HEK293T (cell line): Measurements from ENCODE around the gene TACC2.

Experiments
- CTCF ChIA-PET: fragments of 350-600 bp; formaldehyde crosslinking; extraction: SDS; loops from one replicate; lab custom pipeline; 2021; ENCODE audit warnings: antibody characterized with exemption, inconsistent platforms; lab: Yijun Ruan, JAX
- POLR2A ChIA-PET: fragments of 350-600 bp; formaldehyde crosslinking; extraction: SDS; loops from one replicate; lab custom pipeline; 2020; ENCODE audit warnings: antibody characterized with exemption, inconsistent platforms; lab: Yijun Ruan, JAX
- DNase-seq: peaks from one replicate; pipeline ENCODE4 v3.0.0; 2012; ENCODE audit warnings: mixed read lengths; ENCODE audit errors: extremely low spot score
- ARNT ChIP-seq: fragments of 450-650 bp; IDR thresholded peaks from 2 replicates; pipeline ENCODE4 v1.6.1; 2017; ENCODE audit warnings: mild to moderate bottlenecking
- BHLHE40 ChIP-seq: fragments of 450-650 bp; IDR thresholded peaks from 2 replicates; pipeline ENCODE4 v1.6.1; 2016; ENCODE audit warnings: mild to moderate bottlenecking, moderate library complexity, borderline replicate concordance
- CTBP1 ChIP-seq: fragments of 450-650 bp; IDR thresholded peaks from 2 replicates; pipeline ENCODE4 v1.6.1; 2016; ENCODE audit warnings: borderline replicate concordance
- ELF4 ChIP-seq: fragments of 450-650 bp; IDR thresholded peaks from 2 replicates; pipeline ENCODE4 v1.6.1; 2017; ENCODE audit warnings: antibody characterized with exemption
- FOXA1 ChIP-seq: fragments of 450-650 bp; IDR thresholded peaks from 2 replicates; pipeline ENCODE4 v1.6.1; 2016; ENCODE audit warnings: mild to moderate bottlenecking
- FOXK2 ChIP-seq: fragments of 450-650 bp; IDR thresholded peaks from 2 replicates; pipeline ENCODE4 v1.6.1; 2016; ENCODE audit warnings: mild to moderate bottlenecking
- FOXM1 ChIP-seq: fragments of 450-650 bp; IDR thresholded peaks from 2 replicates; pipeline ENCODE4 v1.6.1; 2017; ENCODE audit warnings: mild to moderate bottlenecking, borderline replicate concordance
- HDGF ChIP-seq: fragments of 450-650 bp; IDR thresholded peaks from 2 replicates; pipeline ENCODE4 v1.6.1; 2017; ENCODE audit warnings: antibody characterized with exemption, borderline replicate concordance
- L3MBTL2 ChIP-seq: fragments of 450-650 bp; conservative IDR thresholded peaks from 2 replicates; pipeline ENCODE4 v1.6.1; 2016; ENCODE audit warnings: mild to moderate bottlenecking
- LEF1 ChIP-seq: fragments of 450-650 bp; IDR thresholded peaks from 2 replicates; pipeline ENCODE4 v1.6.1; 2017; ENCODE audit warnings: mild to moderate bottlenecking, borderline replicate concordance
- NFRKB ChIP-seq: fragments of 450-650 bp; IDR thresholded peaks from 2 replicates; pipeline ENCODE4 v1.6.1; 2016; ENCODE audit warnings: mild to moderate bottlenecking, moderate library complexity
- SP1 ChIP-seq: fragments of 450-650 bp; IDR thresholded peaks from 2 replicates; pipeline ENCODE4 v1.6.1; 2017
- SUZ12 ChIP-seq: fragments of 450-650 bp; IDR thresholded peaks from 2 replicates; pipeline ENCODE4 v1.6.1; 2016; ENCODE audit warnings: mild to moderate bottlenecking
- TARDBP ChIP-seq: fragments of 450-650 bp; IDR thresholded peaks from 2 replicates; pipeline ENCODE4 v1.6.1; 2016
- ZNF384 ChIP-seq: fragments of 450-650 bp; IDR thresholded peaks from 2 replicates; pipeline ENCODE4 v1.6.1; 2016
- TF ChIP-seq, protein P1 (sequence below): fragments of 450-650 bp; IDR thresholded peaks from 2 replicates; pipeline ENCODE4 v1.6.1; 2016

TACC2 gene

DNA sequence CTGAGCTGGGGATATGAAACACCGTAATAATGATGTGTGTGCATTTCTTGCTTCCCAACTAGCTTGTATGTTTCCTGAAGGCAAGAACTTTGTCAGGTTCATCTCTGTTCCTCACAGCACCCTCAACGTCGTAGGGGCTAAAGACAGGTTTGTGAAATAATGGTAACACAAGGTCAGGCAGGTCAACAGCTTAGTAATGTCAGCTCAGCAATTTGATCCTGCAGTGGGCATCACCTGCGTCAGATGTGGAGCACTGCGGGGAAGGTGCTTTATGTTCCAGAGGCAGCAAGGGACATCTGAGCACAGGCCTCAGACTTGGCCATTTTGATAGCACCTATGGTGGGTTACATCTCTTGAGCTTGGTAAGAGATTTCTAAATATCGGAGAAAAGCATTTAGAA, 230.4 kb downstream of the TACC2 start:
- DNase-seq, result no peak
- ChIA-PET CTCF (interaction anchor here (1.7 kb wide), 1 partner anchor 11 kb away, joined by 4 read pairs; no protein-coding TSS in a partner anchor), POLR2A (no interaction called here)
- TF ChIP-seq SP1 (no peak), SUZ12 (no peak), TARDBP (no peak), HDGF (no peak), ELF4 (no peak), ARNT (no peak), FOXK2 (no peak), CTBP1 (no peak), BHLHE40 (no peak), FOXA1 (no peak), FOXM1 (no peak)

DNA sequence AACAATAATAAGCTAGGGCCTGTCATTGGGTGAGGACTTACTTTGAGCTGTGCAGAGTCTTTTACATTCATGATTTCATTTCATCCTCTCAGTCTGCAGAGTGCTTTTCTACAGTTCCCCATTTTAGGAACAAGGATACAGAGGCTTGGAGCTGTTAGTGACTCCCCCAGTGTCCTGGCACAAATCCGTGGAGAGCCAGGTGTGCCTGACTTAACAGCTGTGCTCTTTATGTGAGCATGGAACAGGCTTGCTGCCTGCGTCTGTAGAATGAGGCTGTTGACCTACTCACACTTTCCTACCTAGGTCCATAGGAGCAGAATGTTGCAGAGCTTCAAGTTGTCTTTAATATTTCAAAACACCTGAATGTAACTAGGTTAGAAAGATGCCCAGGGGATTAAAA, 231.8 kb downstream of the TACC2 start:
- POLR2A ChIA-PET, result no interaction called here
- no peak for DNase-seq
- TF ChIP-seq TARDBP, result no peak
- TF ChIP-seq ARNT, result no peak
- no peak for TF ChIP-seq FOXK2
- TF ChIP-seq, protein P1, sequence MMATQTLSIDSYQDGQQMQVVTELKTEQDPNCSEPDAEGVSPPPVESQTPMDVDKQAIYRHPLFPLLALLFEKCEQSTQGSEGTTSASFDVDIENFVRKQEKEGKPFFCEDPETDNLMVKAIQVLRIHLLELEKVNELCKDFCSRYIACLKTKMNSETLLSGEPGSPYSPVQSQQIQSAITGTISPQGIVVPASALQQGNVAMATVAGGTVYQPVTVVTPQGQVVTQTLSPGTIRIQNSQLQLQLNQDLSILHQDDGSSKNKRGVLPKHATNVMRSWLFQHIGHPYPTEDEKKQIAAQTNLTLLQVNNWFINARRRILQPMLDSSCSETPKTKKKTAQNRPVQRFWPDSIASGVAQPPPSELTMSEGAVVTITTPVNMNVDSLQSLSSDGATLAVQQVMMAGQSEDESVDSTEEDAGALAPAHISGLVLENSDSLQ, result no peak
- TF ChIP-seq CTBP1, result no peak
- TF ChIP-seq ELF4, result no peak
- no peak for TF ChIP-seq L3MBTL2
- no peak for TF ChIP-seq BHLHE40
- TF ChIP-seq SUZ12, result no peak
- no peak for TF ChIP-seq FOXA1
- CTCF ChIA-PET, result no interaction called here

DNA sequence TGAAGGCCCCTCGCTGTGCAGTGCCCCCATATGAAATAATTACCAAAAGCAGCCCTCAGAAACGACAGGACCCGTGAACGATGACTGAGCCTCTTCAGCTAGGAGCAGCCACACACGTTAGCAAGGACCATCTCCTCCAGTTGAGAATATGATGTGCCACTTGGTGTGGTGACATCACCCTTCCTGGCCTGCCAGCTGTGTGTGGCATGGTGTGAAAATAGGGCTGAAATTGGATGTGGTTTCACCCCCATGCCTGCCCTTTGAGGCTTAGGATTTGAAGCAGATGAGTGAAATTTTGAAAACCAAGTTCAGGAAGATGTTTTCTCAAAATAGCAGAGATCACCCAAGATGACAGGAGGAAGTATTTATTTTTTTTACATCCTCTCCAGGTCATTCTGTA, 233.0 kb downstream of the TACC2 start:
- ChIA-PET CTCF (no interaction called here), POLR2A (no interaction called here)
- TF ChIP-seq FOXK2 (no peak), L3MBTL2 (no peak)
- DNase-seq, result no peak

DNA sequence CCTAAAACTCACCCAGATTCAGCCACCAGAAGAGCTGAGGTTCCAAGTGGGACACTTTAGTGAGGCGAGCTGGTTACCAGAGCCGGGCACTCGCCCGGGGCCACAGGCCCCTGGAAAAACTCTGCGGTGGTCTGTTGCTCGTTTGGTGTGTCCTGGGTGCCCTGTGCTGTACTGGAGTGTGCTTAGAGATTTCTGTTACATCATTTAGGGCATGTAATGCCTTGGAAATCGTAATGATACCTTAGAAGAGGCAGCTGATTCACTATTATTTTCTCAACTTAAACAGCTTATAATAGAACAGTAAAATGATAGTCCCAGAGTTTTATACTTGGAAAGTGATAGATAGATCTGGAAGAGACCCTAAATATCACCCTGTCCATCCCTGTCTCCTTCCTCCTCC, 233.7 kb downstream of the TACC2 start:
- no peak for TF ChIP-seq SUZ12
- no peak for TF ChIP-seq ARNT
- TF ChIP-seq, protein P1, result no peak
- no peak for TF ChIP-seq FOXA1
- CTCF ChIA-PET, result interaction anchor here (0.7 kb wide), 1 partner anchor 1236 kb away, joined by 4 read pairs; no protein-coding TSS in a partner anchor
- no peak for DNase-seq
- POLR2A ChIA-PET, result no interaction called here

DNA sequence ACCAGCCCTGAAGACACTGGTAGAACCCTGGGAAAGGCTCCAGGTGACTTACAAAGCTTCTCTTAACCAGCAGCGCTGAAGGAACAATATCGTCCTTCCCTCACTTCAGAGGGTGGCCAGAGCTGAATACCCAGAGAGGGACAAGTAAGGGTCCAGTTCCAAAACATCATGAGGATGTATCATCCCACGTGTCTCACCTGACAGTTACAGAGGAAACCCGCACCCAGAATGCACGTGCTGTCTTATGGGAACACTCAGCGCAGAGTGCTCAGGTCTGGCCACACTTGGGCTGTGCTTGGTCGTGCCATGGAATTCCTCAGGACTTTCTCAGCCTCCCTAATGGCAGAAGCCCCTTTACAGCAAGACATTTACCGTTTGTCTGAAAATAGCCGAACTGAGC, 235.2 kb downstream of the TACC2 start:
- POLR2A ChIA-PET, result interaction anchor here (0.8 kb wide), 1 partner anchor 61 kb away, joined by 3 read pairs; no protein-coding TSS in a partner anchor
- CTCF ChIA-PET, result no interaction called here

DNA sequence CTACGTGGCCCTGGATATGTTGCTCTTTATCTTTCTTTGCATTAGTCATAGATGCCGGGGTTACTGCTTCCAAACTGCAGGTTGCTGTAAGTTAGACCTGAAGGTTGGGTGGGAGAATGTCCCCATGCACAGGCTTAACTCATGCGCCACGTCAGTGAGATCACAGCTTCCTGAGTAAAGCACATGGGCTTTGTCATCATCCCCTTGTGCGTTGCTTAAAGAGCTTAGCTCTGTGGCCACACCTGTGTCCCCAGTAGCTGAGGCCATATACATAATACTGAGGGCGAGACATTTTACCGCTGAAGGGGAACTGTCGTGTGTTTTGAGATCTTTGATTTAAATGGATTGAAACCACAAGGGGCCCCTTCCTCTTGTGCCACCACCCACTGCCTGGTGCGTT, 236.4 kb downstream of the TACC2 start:
- ChIA-PET POLR2A (no interaction called here), CTCF (no interaction called here)
- DNase-seq, result no peak
- TF ChIP-seq, protein P1, result no peak
- TF ChIP-seq LEF1, result no peak
- no peak for TF ChIP-seq L3MBTL2
- no peak for TF ChIP-seq FOXM1
- no peak for TF ChIP-seq SUZ12
- TF ChIP-seq SP1, result no peak
- TF ChIP-seq FOXK2, result no peak
- TF ChIP-seq ELF4, result no peak
- no peak for TF ChIP-seq HDGF
- no peak for TF ChIP-seq BHLHE40
- no peak for TF ChIP-seq ARNT
- no peak for TF ChIP-seq NFRKB
- no peak for TF ChIP-seq ZNF384
- TF ChIP-seq FOXA1, result no peak
- TF ChIP-seq TARDBP, result no peak
- no peak for TF ChIP-seq CTBP1

More for the DNA sequence above, 235.2 kb downstream of the TACC2 start:
- no peak for DNase-seq
- TF ChIP-seq LEF1 (no peak), FOXM1 (no peak), BHLHE40 (no peak), FOXK2 (no peak), L3MBTL2 (no peak), ZNF384 (no peak), SP1 (no peak)
- TF ChIP-seq, protein P1, result no peak
